ENCODE measurements around the gene COLGALT1.

GRCh38 chr19:17515408-17516149 lies 39.9 kb upstream of the COLGALT1 start:
- no peak for TF ChIP-seq EP300 (IDR thresholded peaks at IDR 0.05; ENCODE audit: low read depth)
- no peak for TF ChIP-seq POLR2A (IDR thresholded peaks at IDR 0.05)

Measured in transverse colon (tissue), 1 donor.